BE2C (cell line): ENCODE measurements around the gene TMEM179B. TPM values are rescaled to one million over a fixed set of nuclear protein-coding genes. Genes with fewer than 3 reads are reported as not detected.
"Not testable (repeated sequence)": the region's sequence is repeated elsewhere in the genome, so short reads cannot be mapped to it uniquely, and the experiment has no call there.

ENCODE experiments used
- DNase-seq: peaks from one replicate; pipeline ENCODE4 v3.0.0-alpha.2; 2020
- H3K27me3 ChIP-seq: fragments of 250-450 bp; sonication (Bioruptor Pico); 2 replicates; pipeline ENCODE4 v1.5.1; 2020; ENCODE audit warnings: mild to moderate bottlenecking
- H3K36me3 ChIP-seq: fragments of 250-450 bp; sonication (Bioruptor Pico); 2 replicates; pipeline ENCODE4 v1.5.1; 2020; ENCODE audit warnings: mild to moderate bottlenecking
- H3K4me1 ChIP-seq: fragments of 250-450 bp; sonication (Bioruptor Pico); 2 replicates; pipeline ENCODE4 v1.5.1; 2020
- H3K4me3 ChIP-seq: 2 replicates; pipeline ENCODE4 v1.5.1; 2011; ENCODE audit warnings: low read depth, low read length
- H3K9me3 ChIP-seq: fragments of 250-450 bp; sonication (Bioruptor Pico); 2 replicates; pipeline ENCODE4 v1.5.1; 2020
- CTCF ChIP-seq: IDR thresholded peaks from 2 replicates; pipeline ENCODE4 v1.5.1; 2012; ENCODE audit warnings: mild to moderate bottlenecking, low read depth, low read length
- polyA plus RNA-seq: library from polyadenylated mRNA; unstranded; fragments of >200 nt; gene quantifications from one replicate; pipeline ENCODE4 v1.2.1, GENCODE V29; 2012; ENCODE audit warnings: low read depth, missing spikeins; ENCODE audit not compliant: insufficient read length, insufficient read depth

The TMEM179B gene, protein sequence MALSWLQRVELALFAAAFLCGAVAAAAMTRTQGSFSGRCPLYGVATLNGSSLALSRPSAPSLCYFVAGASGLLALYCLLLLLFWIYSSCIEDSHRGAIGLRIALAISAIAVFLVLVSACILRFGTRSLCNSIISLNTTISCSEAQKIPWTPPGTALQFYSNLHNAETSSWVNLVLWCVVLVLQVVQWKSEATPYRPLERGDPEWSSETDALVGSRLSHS
- polyA plus RNA-seq = 79.2 TPM

DNA sequence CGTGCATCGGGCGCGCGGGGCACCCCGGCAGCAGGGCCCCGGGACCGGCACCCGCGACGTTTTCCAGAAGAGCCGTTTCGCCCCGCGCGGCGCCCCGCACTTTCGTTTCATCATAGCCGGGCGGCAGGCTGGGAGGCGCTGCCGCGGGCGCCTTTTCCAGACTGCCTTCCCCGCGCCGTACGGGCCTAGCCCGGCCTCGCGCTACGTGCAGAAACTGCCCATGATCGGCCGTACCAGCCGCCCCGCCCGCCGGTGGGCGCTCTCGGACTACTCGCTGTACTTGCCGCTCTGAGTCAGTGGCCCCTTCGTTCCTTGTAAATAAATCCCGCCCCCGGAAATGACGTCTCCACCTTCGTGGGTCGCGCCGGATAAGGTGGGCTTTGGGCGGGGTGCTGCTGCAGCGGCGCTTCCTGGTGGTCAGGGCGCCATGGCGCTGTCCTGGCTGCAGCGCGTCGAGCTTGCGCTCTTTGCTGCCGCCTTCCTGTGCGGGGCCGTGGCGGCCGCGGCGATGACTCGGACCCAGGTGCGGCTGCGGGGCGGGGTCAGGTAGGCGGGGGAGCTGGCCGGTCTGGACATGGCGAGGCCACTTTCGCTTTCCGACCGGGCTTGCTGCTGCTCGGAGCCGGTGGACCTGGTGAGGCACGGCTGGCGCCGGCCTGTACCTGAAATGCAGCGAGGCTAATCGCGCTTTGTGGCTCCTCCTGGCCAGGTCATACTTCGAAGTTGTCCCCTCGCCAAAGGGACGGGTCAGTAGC, at the start of gene TMEM179B:
Gene TMEM179B, plus strand, starts transcription at position 398 of the 755 bp plus-strand sequence. Its CDS starts 30 bp downstream, at position 428.
- Histone ChIP-seq H3K9me3 (no peaks in the 10 kb centered on the region), H3K27me3 (no peaks in the 10 kb centered on the region), H3K4me3 (peak within 1 kb of the TSS; percentile 81), H3K36me3 (peaks cover 4% of the 10 kb centered on the region; the same call in 1 of the 2 replicates), H3K4me1 (no peaks in the 10 kb centered on the region)
- DNase-seq = peak; percentile 95
- peak; percentile 57 for TF ChIP-seq CTCF

DNA sequence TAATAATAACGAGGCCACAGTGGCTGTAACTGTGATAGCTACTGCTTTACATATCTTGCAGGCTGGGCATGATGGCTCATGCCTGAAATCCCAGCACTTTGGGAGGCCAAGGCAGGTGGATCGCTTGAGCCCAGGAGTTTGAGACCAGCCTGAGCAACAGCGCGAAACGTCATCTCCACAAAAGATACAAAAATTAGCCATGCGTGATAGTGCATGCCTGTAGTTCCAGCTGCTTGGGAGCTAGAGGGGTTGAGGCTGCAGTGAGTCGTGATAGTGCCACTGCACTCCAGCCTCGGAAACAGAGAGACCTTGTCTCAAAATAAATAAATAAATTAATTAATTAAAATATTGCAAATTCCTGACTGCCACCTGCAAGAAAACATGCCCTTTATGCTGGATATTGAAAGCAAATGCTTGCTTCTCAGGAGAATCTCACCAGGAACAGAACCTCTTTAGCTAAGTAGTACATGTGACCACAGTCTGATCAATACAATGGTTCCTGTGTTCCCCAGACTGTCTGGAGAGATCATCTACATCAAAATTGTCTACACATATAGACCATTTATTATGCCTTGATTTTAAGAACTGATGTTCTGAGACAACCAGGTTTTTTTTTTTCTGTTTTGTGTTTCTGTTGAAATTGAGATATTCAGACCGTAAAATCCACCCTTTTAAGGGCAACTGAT, 39.6 kb upstream of the TMEM179B start:
- no peak for DNase-seq
- Histone ChIP-seq H3K27me3 (no peaks in the 10 kb centered on the region), H3K4me3 (no peak overlapping the region), H3K9me3 (no peaks in the 10 kb centered on the region), H3K36me3 (no peaks in the 10 kb centered on the region), H3K4me1 (no peaks in the 10 kb centered on the region)
- no peak for TF ChIP-seq CTCF

GRCh38 chr11:62749931-62750330, 37.3 kb upstream of the TMEM179B start:
- H3K4me1 ChIP-seq, H3K4me3 ChIP-seq, DNase-seq, H3K27me3 ChIP-seq, H3K9me3 ChIP-seq, H3K36me3 ChIP-seq: not testable (repeated sequence)

GRCh38 chr11:62752177-62752785, 34.9 kb upstream of the TMEM179B start:
- Histone ChIP-seq H3K27me3 (no peaks in the 10 kb centered on the region), H3K4me3 (no peak overlapping the region), H3K36me3 (no peaks in the 10 kb centered on the region), H3K9me3 (no peaks in the 10 kb centered on the region), H3K4me1 (no peaks in the 10 kb centered on the region)
- no peak for TF ChIP-seq CTCF
- no peak for DNase-seq

- no peaks in the 10 kb centered on the region for H3K36me3 ChIP-seq
- no peak for DNase-seq
Observed at GRCh38 chr11:62752994-62753735, 34.0 kb upstream of the TMEM179B start.

More at GRCh38 chr11:62752994-62753735, 34.0 kb upstream of the TMEM179B start:
- Histone ChIP-seq H3K9me3 (no peaks in the 10 kb centered on the region), H3K4me3 (peak overlapping the region; percentile 79), H3K27me3 (no peaks in the 10 kb centered on the region), H3K4me1 (no peaks in the 10 kb centered on the region)
- no peak for TF ChIP-seq CTCF
